Measurements from ENCODE around the gene SLC6A9.

The SLC6A9 gene

DNA sequence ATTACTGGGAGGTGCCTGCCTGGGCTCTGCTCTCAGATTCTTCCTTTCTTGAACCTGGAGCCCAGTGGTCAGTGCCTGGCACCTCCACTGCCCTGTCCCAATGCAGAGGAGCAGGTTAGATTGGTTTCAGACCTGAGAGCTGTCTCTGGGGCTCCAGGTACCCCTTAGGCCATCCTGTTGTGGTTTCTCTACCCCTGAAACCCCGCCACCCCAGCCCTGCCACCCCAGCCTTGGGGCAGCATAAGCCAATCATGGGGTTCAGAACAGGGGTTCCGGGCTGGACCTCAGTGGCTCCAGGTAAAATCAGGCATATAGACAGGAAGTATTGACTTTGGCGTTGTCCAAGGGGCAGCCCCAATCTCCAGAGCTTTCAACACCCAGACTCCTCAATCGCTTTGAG is 3.2 kb upstream of the SLC6A9 start:
- Histone ChIP-seq H2AFZ (ENCODE audit: low read depth, low read length, severe bottlenecking) (no peak overlapping the region), H3K27ac (ENCODE audit: low read depth, low read length) (no peak overlapping the region), H3K4me2 (ENCODE audit: low read depth, low read length, poor library complexity, severe bottlenecking) (no peak overlapping the region), H3K79me2 (ENCODE audit: insufficient read depth, low read length) (no peaks in the 10 kb centered on the region), H3K36me3 (ENCODE audit: low read length) (no peaks in the 10 kb centered on the region), H3K9me2 (replicated peaks; ENCODE audit: insufficient read depth, low read length) (no peaks in the 10 kb centered on the region), H3K9ac (ENCODE audit: low read length) (no peak overlapping the region), H3F3A (ENCODE audit: insufficient read depth) (0 out of 2 replicates have a peak, but pooled peaks cover 4% of the 10 kb centered on the region), H4K20me1 (ENCODE audit: low read depth, low read length) (no peaks in the 10 kb centered on the region), H3K4me3 (ENCODE audit: insufficient read depth, low read length, poor library complexity, severe bottlenecking) (no peak overlapping the region), H3K9me3 (ENCODE audit: insufficient read depth, low read length) (no peaks in the 10 kb centered on the region), H3K27me3 (ENCODE audit: low read length) (no peaks in the 10 kb centered on the region)
- no peak for TF ChIP-seq EZH2phosphoT487 (conservative IDR thresholded peaks at IDR 0.05; ENCODE audit: low read length)
- TF ChIP-seq, protein P1, sequence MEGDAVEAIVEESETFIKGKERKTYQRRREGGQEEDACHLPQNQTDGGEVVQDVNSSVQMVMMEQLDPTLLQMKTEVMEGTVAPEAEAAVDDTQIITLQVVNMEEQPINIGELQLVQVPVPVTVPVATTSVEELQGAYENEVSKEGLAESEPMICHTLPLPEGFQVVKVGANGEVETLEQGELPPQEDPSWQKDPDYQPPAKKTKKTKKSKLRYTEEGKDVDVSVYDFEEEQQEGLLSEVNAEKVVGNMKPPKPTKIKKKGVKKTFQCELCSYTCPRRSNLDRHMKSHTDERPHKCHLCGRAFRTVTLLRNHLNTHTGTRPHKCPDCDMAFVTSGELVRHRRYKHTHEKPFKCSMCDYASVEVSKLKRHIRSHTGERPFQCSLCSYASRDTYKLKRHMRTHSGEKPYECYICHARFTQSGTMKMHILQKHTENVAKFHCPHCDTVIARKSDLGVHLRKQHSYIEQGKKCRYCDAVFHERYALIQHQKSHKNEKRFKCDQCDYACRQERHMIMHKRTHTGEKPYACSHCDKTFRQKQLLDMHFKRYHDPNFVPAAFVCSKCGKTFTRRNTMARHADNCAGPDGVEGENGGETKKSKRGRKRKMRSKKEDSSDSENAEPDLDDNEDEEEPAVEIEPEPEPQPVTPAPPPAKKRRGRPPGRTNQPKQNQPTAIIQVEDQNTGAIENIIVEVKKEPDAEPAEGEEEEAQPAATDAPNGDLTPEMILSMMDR (IDR thresholded peaks at IDR 0.05; ENCODE audit: insufficient read depth, low read length, poor library complexity, severe bottlenecking) = no peak

DNA sequence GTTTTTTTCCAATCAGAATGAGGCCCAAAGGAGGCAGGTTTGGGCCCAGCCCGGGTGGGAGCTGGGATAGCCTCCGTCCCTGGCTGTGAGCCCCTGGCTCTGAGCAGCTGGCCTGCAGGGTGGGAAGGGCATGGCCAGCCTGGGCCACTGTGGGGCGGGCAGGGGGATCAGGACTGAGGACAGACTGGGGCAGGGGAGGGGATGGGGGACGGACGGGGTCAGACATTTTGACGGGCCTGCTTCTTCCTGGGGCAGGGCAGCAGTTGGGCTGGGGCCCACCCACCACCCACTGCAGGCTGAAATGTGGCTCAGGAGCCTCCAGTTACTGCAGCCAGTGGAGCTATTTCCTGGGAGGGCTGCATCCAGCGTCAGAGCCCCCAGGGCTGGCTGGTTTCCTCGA is 2.5 kb upstream of the SLC6A9 start:
- Histone ChIP-seq H3K27me3 (ENCODE audit: low read length) (no peaks in the 10 kb centered on the region), H3K9me2 (replicated peaks; ENCODE audit: insufficient read depth, low read length) (no peaks in the 10 kb centered on the region), H2AFZ (ENCODE audit: low read depth, low read length, severe bottlenecking) (no peak overlapping the region), H3F3A (ENCODE audit: insufficient read depth) (0 out of 2 replicates have a peak, but pooled peaks cover 4% of the 10 kb centered on the region), H3K4me3 (ENCODE audit: insufficient read depth, low read length, poor library complexity, severe bottlenecking) (no peak overlapping the region), H4K20me1 (ENCODE audit: low read depth, low read length) (no peaks in the 10 kb centered on the region), H3K4me2 (ENCODE audit: low read depth, low read length, poor library complexity, severe bottlenecking) (no peak overlapping the region), H3K9ac (ENCODE audit: low read length) (no peak overlapping the region), H3K79me2 (ENCODE audit: insufficient read depth, low read length) (no peaks in the 10 kb centered on the region), H3K9me3 (ENCODE audit: insufficient read depth, low read length) (no peaks in the 10 kb centered on the region), H3K36me3 (ENCODE audit: low read length) (no peaks in the 10 kb centered on the region), H3K27ac (ENCODE audit: low read depth, low read length) (no peak overlapping the region)
- TF ChIP-seq, protein P1 (IDR thresholded peaks at IDR 0.05; ENCODE audit: insufficient read depth, low read length, poor library complexity, severe bottlenecking) = no peak

DNA sequence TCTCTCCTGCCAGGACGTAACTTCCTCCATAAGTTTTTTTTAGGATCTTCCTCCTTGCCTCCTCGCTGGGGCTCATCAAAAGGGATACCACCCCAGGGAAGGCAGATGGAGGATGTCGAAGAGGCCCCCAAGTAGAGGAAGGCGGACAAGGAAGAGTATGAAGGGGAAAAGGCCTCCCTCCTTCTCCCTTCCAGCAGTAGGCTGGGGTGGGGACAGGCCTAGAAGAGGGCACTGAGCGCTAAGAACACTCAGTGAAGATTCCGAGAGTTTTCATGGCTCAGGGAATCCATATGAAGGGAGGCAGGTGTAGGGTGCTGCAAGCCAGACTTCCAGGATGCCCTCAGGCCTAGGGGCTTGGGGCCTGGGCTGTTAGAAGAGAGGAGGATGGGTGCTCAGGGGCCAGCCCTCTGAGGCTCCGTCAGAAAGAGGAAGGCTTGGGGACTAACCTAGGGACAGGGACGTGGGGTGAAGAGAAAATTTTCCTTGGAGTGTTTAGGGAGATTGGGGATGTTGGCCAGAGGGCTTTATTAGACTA is 1.8 kb upstream of the SLC6A9 start:
- Histone ChIP-seq H3K9ac (ENCODE audit: low read length) (no peak overlapping the region), H3K27ac (ENCODE audit: low read depth, low read length) (no peak overlapping the region), H3K9me3 (ENCODE audit: insufficient read depth, low read length) (no peaks in the 10 kb centered on the region), H3K36me3 (ENCODE audit: low read length) (no peaks in the 10 kb centered on the region), H3K4me3 (ENCODE audit: insufficient read depth, low read length, poor library complexity, severe bottlenecking) (no peak overlapping the region), H3K4me2 (ENCODE audit: low read depth, low read length, poor library complexity, severe bottlenecking) (no peak overlapping the region), H3K27me3 (ENCODE audit: low read length) (no peaks in the 10 kb centered on the region), H3K9me2 (replicated peaks; ENCODE audit: insufficient read depth, low read length) (no peaks in the 10 kb centered on the region), H4K20me1 (ENCODE audit: low read depth, low read length) (no peaks in the 10 kb centered on the region), H3F3A (ENCODE audit: insufficient read depth) (0 out of 2 replicates have a peak, but pooled peaks cover 4% of the 10 kb centered on the region), H2AFZ (ENCODE audit: low read depth, low read length, severe bottlenecking) (no peak overlapping the region), H3K79me2 (ENCODE audit: insufficient read depth, low read length) (no peaks in the 10 kb centered on the region)
- TF ChIP-seq, protein P1 (IDR thresholded peaks at IDR 0.05; ENCODE audit: insufficient read depth, low read length, poor library complexity, severe bottlenecking) = no peak
- no peak for TF ChIP-seq EZH2phosphoT487 (conservative IDR thresholded peaks at IDR 0.05; ENCODE audit: low read length)

Data from SU-DHL-6 (cell line).